ENCODE data around the gene KLHL29.

The KLHL29 gene

GRCh38 chr2:23709311-23709710 lies 324.3 kb downstream of the KLHL29 start:
- no peak overlapping the region for H3K9ac ChIP-seq (ENCODE audit: low read depth, low read length, poor library complexity, severe bottlenecking)
- no peaks in the 10 kb centered on the region for H3F3A ChIP-seq (ENCODE audit: low read depth)
- H2AFZ ChIP-seq (ENCODE audit: low read length), result no peak overlapping the region
- no peak overlapping the region for H3K4me2 ChIP-seq (ENCODE audit: low read depth, low read length, poor library complexity, severe bottlenecking)
- no peaks in the 10 kb centered on the region for H3K27me3 ChIP-seq (ENCODE audit: insufficient read depth, low read length, poor library complexity, severe bottlenecking)
- no peaks in the 10 kb centered on the region for H3K9me2 ChIP-seq (replicated peaks; ENCODE audit: low read depth, low read length)
- no peaks in the 10 kb centered on the region for H4K20me1 ChIP-seq (ENCODE audit: insufficient read depth, low read length, poor library complexity, severe bottlenecking)
- no peaks in the 10 kb centered on the region for H3K4me1 ChIP-seq (ENCODE audit: insufficient read depth, low read length, poor library complexity, severe bottlenecking)
- no peaks in the 10 kb centered on the region for H3K79me2 ChIP-seq (ENCODE audit: insufficient read depth, low read length)
- H3K4me3 ChIP-seq (ENCODE audit: low read length, poor library complexity, severe bottlenecking), result no peak overlapping the region
- no peak for TF ChIP-seq EZH2phosphoT487 (IDR thresholded peaks at IDR 0.05; ENCODE audit: borderline replicate concordance)
- TF ChIP-seq, protein P1, sequence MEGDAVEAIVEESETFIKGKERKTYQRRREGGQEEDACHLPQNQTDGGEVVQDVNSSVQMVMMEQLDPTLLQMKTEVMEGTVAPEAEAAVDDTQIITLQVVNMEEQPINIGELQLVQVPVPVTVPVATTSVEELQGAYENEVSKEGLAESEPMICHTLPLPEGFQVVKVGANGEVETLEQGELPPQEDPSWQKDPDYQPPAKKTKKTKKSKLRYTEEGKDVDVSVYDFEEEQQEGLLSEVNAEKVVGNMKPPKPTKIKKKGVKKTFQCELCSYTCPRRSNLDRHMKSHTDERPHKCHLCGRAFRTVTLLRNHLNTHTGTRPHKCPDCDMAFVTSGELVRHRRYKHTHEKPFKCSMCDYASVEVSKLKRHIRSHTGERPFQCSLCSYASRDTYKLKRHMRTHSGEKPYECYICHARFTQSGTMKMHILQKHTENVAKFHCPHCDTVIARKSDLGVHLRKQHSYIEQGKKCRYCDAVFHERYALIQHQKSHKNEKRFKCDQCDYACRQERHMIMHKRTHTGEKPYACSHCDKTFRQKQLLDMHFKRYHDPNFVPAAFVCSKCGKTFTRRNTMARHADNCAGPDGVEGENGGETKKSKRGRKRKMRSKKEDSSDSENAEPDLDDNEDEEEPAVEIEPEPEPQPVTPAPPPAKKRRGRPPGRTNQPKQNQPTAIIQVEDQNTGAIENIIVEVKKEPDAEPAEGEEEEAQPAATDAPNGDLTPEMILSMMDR (conservative IDR thresholded peaks at IDR 0.05; ENCODE audit: low read length), result no peak
- H3K36me3 ChIP-seq (ENCODE audit: insufficient read depth, low read length), result no peaks in the 10 kb centered on the region
- H3K9me3 ChIP-seq (ENCODE audit: insufficient read depth, low read depth, low read length), result no peaks in the 10 kb centered on the region

DNA sequence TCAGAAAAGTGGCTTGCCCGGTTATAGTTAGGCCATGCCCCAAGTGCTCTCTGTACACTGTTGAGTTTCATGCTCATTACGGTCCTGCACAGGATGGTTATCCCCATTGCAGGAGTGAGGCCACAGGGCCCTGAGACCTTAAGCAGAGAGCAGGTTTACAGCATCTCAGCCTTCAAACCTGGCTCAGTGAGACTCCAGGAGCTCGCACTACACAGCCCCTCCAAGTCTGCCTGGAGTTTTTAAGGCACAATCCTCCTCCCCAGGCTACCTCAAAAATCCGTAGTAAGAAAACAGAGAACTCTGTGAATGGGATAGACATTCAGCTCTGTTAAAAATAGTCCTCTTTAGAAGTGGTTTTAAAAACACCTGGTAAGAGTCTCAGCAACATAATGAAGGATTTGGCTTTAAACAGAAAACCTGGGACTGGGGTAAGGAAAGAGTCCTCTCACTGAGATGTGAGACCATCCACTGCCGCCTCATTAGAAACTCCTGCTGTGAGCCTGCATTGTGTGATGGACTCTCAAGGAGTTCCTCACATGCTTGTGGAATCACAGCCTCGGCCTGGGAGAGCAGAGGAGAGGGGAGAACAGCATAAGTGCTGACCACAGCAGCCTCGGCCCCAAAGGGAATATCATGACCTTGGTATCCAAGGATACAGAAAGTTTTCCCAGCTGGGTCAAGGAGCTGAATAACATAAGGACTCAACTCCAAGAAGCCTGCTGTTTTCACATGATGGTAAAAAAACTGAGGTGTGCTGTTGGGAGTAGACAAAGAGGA lies 327.2 kb downstream of the KLHL29 start:
- no peaks in the 10 kb centered on the region for H3K4me1 ChIP-seq (ENCODE audit: insufficient read depth, low read length, poor library complexity, severe bottlenecking)
- H3K4me3 ChIP-seq (ENCODE audit: low read length, poor library complexity, severe bottlenecking), result no peak overlapping the region
- H3K9me3 ChIP-seq (ENCODE audit: insufficient read depth, low read depth, low read length), result no peaks in the 10 kb centered on the region
- H3K9me2 ChIP-seq (replicated peaks; ENCODE audit: low read depth, low read length), result no peaks in the 10 kb centered on the region
- H2AFZ ChIP-seq (ENCODE audit: low read length), result no peak overlapping the region
- no peak overlapping the region for H3K4me2 ChIP-seq (ENCODE audit: low read depth, low read length, poor library complexity, severe bottlenecking)
- no peaks in the 10 kb centered on the region for H4K20me1 ChIP-seq (ENCODE audit: insufficient read depth, low read length, poor library complexity, severe bottlenecking)
- H3K36me3 ChIP-seq (ENCODE audit: insufficient read depth, low read length), result no peaks in the 10 kb centered on the region
- no peak for TF ChIP-seq EZH2phosphoT487 (IDR thresholded peaks at IDR 0.05; ENCODE audit: borderline replicate concordance)
- TF ChIP-seq, protein P1 (conservative IDR thresholded peaks at IDR 0.05; ENCODE audit: low read length), result no peak
- no peaks in the 10 kb centered on the region for H3F3A ChIP-seq (ENCODE audit: low read depth)
- no peaks in the 10 kb centered on the region for H3K79me2 ChIP-seq (ENCODE audit: insufficient read depth, low read length)
- H3K27me3 ChIP-seq (ENCODE audit: insufficient read depth, low read length, poor library complexity, severe bottlenecking), result no peaks in the 10 kb centered on the region
- H3K9ac ChIP-seq (ENCODE audit: low read depth, low read length, poor library complexity, severe bottlenecking), result no peak overlapping the region

- H3K4me3 ChIP-seq (ENCODE audit: low read length, poor library complexity, severe bottlenecking), result no peak overlapping the region
- H3K4me2 ChIP-seq (ENCODE audit: low read depth, low read length, poor library complexity, severe bottlenecking), result no peak overlapping the region
- no peaks in the 10 kb centered on the region for H3K36me3 ChIP-seq (ENCODE audit: insufficient read depth, low read length)
- TF ChIP-seq, protein P1 (conservative IDR thresholded peaks at IDR 0.05; ENCODE audit: low read length), result no peak
- no peak for TF ChIP-seq EZH2phosphoT487 (IDR thresholded peaks at IDR 0.05; ENCODE audit: borderline replicate concordance)
- H3K4me1 ChIP-seq (ENCODE audit: insufficient read depth, low read length, poor library complexity, severe bottlenecking), result no peaks in the 10 kb centered on the region
- no peaks in the 10 kb centered on the region for H4K20me1 ChIP-seq (ENCODE audit: insufficient read depth, low read length, poor library complexity, severe bottlenecking)
- no peaks in the 10 kb centered on the region for H3K79me2 ChIP-seq (ENCODE audit: insufficient read depth, low read length)
- no peak overlapping the region for H3K9ac ChIP-seq (ENCODE audit: low read depth, low read length, poor library complexity, severe bottlenecking)
- H3K9me2 ChIP-seq (replicated peaks; ENCODE audit: low read depth, low read length), result no peaks in the 10 kb centered on the region
- H3K9me3 ChIP-seq (ENCODE audit: insufficient read depth, low read depth, low read length), result no peaks in the 10 kb centered on the region
- H3K27me3 ChIP-seq (ENCODE audit: insufficient read depth, low read length, poor library complexity, severe bottlenecking), result no peaks in the 10 kb centered on the region
- no peak overlapping the region for H2AFZ ChIP-seq (ENCODE audit: low read length)
- no peaks in the 10 kb centered on the region for H3F3A ChIP-seq (ENCODE audit: low read depth)
These were observed 327.8 kb downstream of the KLHL29 start for GRCh38 chr2:23712756-23713151.

Measured in Loucy (cell line).